Neural cell (in vitro differentiated cells): ENCODE data around the gene TAB2. TPM values are rescaled to one million over a fixed set of nuclear protein-coding genes. Genes with fewer than 3 reads are reported as not detected.
"Not testable (repeated sequence)": the region's sequence is repeated elsewhere in the genome, so short reads cannot be mapped to it uniquely, and the experiment has no call there.

Source experiments
- H2AFZ ChIP-seq: fragments of 200-600, 300-800 bp; sonication (generic), shearing (Covaris generic); 2 replicates; pipeline ENCODE4 v1.6.0; 2014; ENCODE audit warnings: low read depth, mild to moderate bottlenecking, antibody characterized with exemption, low read length, moderate library complexity
- H3F3A ChIP-seq: fragments of 200-600 bp; shearing (Covaris generic); 2 replicates; pipeline ENCODE4 v1.6.1; 2016; ENCODE audit warnings: mild to moderate bottlenecking, moderate library complexity, mixed read lengths, antibody characterized with exemption, low read length; ENCODE audit not compliant: insufficient read depth, poor library complexity, severe bottlenecking
- H3K27ac ChIP-seq: fragments of 200-600, 300-800 bp; sonication (generic), shearing (Covaris generic); 2 replicates; pipeline ENCODE4 v1.5.1; 2014; ENCODE audit warnings: mild to moderate bottlenecking, low read length, moderate library complexity
- H3K27me3 ChIP-seq: fragments of 300-800, 200-600 bp; sonication (generic), shearing (Covaris generic); 2 replicates; pipeline ENCODE4 v1.6.0; 2014; ENCODE audit warnings: mild to moderate bottlenecking, low read depth, low read length, moderate library complexity; ENCODE audit not compliant: insufficient read depth
- H3K36me3 ChIP-seq: fragments of 300-800, 200-600 bp; sonication (generic), shearing (Covaris generic); 2 replicates; pipeline ENCODE4 v1.5.1; 2014; ENCODE audit warnings: mild to moderate bottlenecking, antibody characterized with exemption, low read length, moderate library complexity; ENCODE audit not compliant: insufficient read depth
- H3K4me2 ChIP-seq: fragments of 300-800, 200-600 bp; sonication (generic), shearing (Covaris generic); 2 replicates; pipeline ENCODE4 v1.6.0; 2014; ENCODE audit warnings: mild to moderate bottlenecking, low read length
- H3K4me3 ChIP-seq: fragments of 300-800, 200-600 bp; sonication (generic), shearing (Covaris generic); 2 replicates; pipeline ENCODE4 v1.5.1; 2014; ENCODE audit warnings: mild to moderate bottlenecking, low read length, moderate library complexity
- H3K79me2 ChIP-seq: fragments of 200-600 bp; shearing (Covaris generic); replicated peaks from 2 replicates; pipeline ENCODE4 v1.6.0; 2014; ENCODE audit warnings: mild to moderate bottlenecking, low read length, moderate library complexity; ENCODE audit not compliant: insufficient read depth
- H3K9ac ChIP-seq: fragments of 300-800, 200-600 bp; sonication (generic), shearing (Covaris generic); 2 replicates; pipeline ENCODE4 v1.6.1; 2016; ENCODE audit warnings: mild to moderate bottlenecking, low read length, mixed read lengths
- H3K9me2 ChIP-seq: fragments of 200-600 bp; shearing (Covaris generic); 2 replicates; pipeline ENCODE4 v1.6.1; 2016; ENCODE audit warnings: mild to moderate bottlenecking, low read length, mixed read lengths; ENCODE audit not compliant: insufficient read depth
- H3K9me3 ChIP-seq: fragments of 200-600, 300-800 bp; sonication (generic), shearing (Covaris generic); 2 replicates; pipeline ENCODE4 v1.6.1; 2016; ENCODE audit warnings: mild to moderate bottlenecking, mixed run types, low read length, moderate library complexity, mixed read lengths
- H4K20me1 ChIP-seq: fragments of 200-600 bp; shearing (Covaris generic); 2 replicates; pipeline ENCODE4 v1.6.1; 2016; ENCODE audit warnings: mild to moderate bottlenecking, mixed run types; ENCODE audit not compliant: insufficient read depth
- polyA plus RNA-seq: library from polyadenylated mRNA; depleted of rRNA; stranded (reverse); fragments of >200 nt; gene quantifications from 2 replicates; pipeline ENCODE4 v1.2.3, GENCODE V29; 2014
- small RNA-seq, 3 experiments: library from RNA; depleted of rRNA; stranded (forward); fragments of <200 nt; gene quantifications; one replicate each; pipeline ENCODE3, GENCODE V24; 2012

Gene TAB2
- polyA plus RNA-seq, 1 donor from 2014 or later = 27.6 TPM

GRCh38 chr6:149460249-149460648 is 142.7 kb downstream of the TAB2 start:
- not testable (repeated sequence) for H3K4me3 ChIP-seq, H3K27ac ChIP-seq, H4K20me1 ChIP-seq, H3K9ac ChIP-seq, H2AFZ ChIP-seq, H3K4me2 ChIP-seq, H3K27me3 ChIP-seq, H3K9me3 ChIP-seq, H3K9me2 ChIP-seq, H3K79me2 ChIP-seq, H3K36me3 ChIP-seq, H3F3A ChIP-seq

Small RNA genes within 50 kb of the gene (small RNA-seq; reads per million reads assigned to genes)
- 0 reads per million in 3 experiments for gene RN7SL234P

Other genes with a start within 250 kb of the TAB2 start
- gene SUMO4, start 82.5 kb downstream of the TAB2 start, polyA plus RNA-seq = not detected in 2 replicates
- gene ZC3H12D, start 167.3 kb downstream of the TAB2 start, polyA plus RNA-seq = 0.66 and 1.0 TPM in 2 replicates
- 43.6 and 57.2 TPM in 2 replicates for gene PPIL4, start 228.3 kb downstream of the TAB2 start, polyA plus RNA-seq
- 19.8 and 28.4 TPM in 2 replicates for gene GINM1, start 248.7 kb downstream of the TAB2 start, polyA plus RNA-seq